WTC11 (cell line): ENCODE results near the gene ESRP2.

Source experiments
- ATF1 ChIP-seq: sonication (generic); formaldehyde crosslinking; IDR thresholded peaks from 2 replicates; pipeline ENCODE4 v1.8.1; 2023; ENCODE audit warnings: mild to moderate bottlenecking, moderate library complexity, missing genetic modification reagents
- TF ChIP-seq, protein P1 (sequence below): fragments of 200-600 bp; IDR thresholded peaks from 2 replicates; pipeline ENCODE4 v1.8.0; 2022; ENCODE audit warnings: antibody characterized with exemption

DNA sequence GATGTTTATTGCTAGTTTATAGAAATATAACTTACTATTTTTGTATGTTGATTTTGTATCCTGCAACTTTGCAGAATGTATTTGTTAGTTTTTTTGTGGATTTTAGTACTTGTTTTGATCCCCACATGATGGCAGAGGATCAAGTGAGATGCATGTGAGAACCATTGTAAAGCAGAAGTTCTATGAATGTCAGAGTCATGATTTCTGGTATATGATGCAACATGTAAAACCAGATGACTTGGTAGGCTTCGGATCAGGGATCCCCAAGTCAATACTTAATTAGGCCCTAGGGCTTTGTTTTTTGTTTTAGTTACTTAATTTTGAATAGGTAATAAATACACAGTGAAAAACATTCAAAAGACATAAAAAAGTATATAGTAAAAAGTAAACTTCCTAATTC lies 45.8 kb downstream of the ESRP2 start:
- TF ChIP-seq, protein P1, sequence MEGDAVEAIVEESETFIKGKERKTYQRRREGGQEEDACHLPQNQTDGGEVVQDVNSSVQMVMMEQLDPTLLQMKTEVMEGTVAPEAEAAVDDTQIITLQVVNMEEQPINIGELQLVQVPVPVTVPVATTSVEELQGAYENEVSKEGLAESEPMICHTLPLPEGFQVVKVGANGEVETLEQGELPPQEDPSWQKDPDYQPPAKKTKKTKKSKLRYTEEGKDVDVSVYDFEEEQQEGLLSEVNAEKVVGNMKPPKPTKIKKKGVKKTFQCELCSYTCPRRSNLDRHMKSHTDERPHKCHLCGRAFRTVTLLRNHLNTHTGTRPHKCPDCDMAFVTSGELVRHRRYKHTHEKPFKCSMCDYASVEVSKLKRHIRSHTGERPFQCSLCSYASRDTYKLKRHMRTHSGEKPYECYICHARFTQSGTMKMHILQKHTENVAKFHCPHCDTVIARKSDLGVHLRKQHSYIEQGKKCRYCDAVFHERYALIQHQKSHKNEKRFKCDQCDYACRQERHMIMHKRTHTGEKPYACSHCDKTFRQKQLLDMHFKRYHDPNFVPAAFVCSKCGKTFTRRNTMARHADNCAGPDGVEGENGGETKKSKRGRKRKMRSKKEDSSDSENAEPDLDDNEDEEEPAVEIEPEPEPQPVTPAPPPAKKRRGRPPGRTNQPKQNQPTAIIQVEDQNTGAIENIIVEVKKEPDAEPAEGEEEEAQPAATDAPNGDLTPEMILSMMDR = no peak
- no peak for TF ChIP-seq ATF1
